GM19328 (cell line): ENCODE measurements around the gene PELI3.
"Not testable (repeated sequence)": the region's sequence is repeated elsewhere in the genome, so short reads cannot be mapped to it uniquely, and the experiment has no call there.

Experiments
- ATAC-seq: cut with Tn5 transposase; IDR thresholded peaks from one replicate; pipeline ENCODE4 v1.9.1; 2021; ENCODE audit warnings: mild to moderate bottlenecking, moderate library complexity; ENCODE audit not compliant: unreplicated experiment

The PELI3 gene, protein sequence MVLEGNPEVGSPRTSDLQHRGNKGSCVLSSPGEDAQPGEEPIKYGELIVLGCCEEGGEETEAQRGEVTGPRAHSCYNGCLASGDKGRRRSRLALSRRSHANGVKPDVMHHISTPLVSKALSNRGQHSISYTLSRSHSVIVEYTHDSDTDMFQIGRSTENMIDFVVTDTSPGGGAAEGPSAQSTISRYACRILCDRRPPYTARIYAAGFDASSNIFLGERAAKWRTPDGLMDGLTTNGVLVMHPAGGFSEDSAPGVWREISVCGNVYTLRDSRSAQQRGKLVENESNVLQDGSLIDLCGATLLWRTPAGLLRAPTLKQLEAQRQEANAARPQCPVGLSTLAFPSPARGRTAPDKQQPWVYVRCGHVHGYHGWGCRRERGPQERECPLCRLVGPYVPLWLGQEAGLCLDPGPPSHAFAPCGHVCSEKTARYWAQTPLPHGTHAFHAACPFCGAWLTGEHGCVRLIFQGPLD

GRCh38 chr11:66466225-66467033 is at the start of gene PELI3:
PELI3 (plus strand) TSS chr11:66466905; CDS start chr11:66468129, 1,224 bp downstream.
- ATAC-seq: peak; percentile 66

DNA sequence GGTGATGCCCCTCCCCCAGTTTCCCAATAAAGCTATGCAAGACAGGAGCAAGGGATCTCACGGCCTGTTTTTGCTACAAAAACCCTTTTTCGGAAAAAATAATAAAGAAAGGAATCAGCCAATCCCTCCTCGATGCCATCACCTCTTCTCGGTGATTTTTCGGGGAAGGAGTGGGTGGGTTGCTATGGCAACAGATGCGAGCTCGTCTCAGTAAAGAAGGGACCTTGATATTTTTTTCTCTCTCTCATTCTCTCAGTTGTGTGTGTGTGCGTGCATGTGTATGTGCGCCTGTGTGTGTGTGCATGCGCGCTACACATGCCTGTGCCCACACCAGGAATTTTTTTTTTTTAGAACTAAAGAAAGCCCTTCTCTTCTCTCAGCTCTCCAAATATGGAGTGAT is 49.7 kb upstream of the PELI3 start:
- ATAC-seq: no peak

DNA sequence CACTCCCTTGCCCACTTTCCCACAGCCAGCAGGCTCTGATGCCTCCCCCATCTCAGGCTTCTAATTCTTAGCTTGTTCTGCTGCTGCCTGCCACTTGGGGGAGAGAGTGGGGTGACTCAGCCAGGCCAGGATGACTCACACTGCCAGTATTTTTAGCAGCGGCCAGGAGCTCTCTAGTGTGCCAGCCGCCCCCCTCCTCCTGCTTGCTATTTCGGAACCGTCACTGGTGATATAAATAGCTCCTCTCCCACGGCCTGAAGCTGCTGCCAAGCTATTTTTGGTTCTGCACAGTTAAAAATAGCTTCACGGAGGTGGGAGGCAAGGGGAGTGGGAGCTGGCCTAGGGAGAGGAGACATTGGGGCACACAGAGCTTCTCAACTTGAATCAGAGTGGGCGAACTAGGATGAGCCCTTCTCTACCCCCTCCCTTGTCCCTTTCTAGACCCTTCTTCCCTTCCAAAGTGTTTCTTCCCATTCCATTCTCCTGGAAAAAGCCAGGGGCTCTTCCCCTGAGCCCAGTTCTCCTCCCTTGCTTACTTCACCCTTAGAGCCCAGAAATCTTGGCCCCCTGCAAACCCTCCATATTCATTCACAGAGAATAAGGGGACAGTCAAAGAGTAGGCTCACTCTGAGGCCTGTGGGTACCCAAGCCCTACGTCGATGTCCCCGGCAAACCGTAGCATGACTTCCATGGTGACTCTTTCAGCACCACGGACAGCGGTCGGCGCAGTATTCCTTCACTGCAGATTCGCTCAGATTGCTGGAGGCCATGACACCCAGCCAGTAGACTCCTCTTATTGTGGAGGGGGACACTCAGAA is 48.3 kb upstream of the PELI3 start:
- no peak for ATAC-seq

DNA sequence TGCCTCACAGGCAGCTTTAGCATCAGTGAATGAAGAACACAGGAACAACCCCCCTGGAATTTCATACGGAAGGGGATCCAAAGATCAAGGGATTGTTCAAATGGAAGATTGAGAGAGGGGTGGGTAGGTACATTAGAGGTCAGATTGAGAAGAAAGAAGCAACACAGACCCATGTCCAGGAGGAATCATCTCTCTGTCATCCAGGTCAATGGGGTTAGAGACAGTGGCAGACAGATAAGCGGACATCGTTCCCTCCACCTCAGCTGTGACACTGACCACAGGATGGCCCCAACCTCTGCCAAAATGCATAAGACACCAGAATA is 47.8 kb upstream of the PELI3 start:
- ATAC-seq: no peak

DNA sequence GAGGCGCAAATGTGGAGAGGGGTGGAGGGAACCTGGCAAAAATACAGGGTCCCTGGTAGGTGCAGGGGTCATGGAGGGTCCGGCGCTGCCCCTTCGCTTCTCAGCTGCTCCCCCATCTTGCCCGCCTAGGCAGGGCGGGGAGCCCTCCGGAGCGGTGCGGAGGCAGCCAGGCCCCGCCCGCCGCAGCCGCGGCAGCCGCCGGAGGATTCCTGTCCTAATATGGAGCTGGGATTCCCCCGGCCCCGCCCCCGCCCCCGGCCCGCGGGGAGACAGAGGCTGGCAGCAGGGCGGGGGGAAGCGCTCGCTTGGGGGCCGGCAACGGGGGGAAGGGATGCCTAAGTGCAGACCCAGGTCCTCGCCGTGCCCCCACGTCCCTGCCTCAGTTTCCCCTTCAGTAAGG is 46.9 kb upstream of the PELI3 start:
- no peak for ATAC-seq

GRCh38 chr11:66420671-66421476 is 45.8 kb upstream of the PELI3 start, which contains the start of gene NPAS4:
NPAS4 (plus strand) TSS chr11:66421035; CDS start chr11:66421180, 145 bp downstream.
- ATAC-seq: no peak

DNA sequence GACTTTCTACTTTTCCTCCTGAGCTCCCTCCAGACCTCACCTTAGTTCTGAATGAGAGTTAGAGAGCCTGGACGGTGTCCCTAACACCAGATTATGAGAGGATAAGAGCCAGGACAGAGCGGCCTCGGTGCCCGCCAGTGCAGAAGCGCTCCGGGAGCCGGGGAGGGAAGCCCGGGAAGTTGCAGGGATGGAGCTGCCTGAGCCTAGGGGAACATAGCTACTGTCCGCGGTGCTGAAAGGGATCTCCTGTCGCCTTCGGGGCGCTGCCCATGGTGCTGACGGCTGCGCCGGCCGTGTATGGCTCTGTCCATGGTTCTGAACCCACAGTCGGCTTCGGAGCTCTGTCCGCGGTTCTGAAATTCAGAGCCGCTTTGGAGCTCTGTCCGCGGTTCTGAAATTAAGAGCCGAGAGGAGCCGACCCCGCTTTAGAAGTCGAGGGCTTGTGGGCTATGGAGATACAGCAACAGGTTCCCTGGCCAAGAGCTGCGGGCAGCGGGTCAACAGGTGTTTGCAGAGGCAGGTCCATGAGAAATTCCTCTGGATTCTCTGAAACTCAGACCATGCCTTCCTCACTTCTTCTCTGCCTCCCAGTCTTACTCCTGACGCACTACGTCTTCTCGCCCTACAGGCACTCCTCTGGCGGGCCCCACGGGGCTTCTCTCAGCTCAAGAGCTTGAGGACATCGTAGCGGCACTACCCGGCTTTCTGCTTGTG is 45.1 kb upstream of the PELI3 start:
- no peak for ATAC-seq

DNA sequence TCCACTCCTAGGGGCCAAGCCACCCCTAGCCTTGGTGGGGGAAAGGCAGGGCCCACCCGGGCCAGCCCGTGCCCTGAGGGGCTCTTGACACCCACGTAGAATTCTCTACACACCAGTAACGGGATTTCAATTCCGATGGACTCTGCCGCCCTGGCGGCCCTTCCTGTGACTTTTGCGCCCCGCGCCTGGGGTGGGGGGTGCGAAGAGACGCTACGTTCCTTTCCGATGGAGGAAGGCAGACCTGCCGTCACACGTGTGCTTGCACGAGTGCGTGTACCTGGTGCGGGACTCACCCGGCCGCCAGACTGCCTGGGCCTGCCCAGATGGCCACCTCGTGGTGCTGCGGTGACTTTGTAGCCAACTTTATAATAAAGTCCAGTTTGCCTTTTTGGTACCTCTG is 40.4 kb upstream of the PELI3 start:
- no peak for ATAC-seq

DNA sequence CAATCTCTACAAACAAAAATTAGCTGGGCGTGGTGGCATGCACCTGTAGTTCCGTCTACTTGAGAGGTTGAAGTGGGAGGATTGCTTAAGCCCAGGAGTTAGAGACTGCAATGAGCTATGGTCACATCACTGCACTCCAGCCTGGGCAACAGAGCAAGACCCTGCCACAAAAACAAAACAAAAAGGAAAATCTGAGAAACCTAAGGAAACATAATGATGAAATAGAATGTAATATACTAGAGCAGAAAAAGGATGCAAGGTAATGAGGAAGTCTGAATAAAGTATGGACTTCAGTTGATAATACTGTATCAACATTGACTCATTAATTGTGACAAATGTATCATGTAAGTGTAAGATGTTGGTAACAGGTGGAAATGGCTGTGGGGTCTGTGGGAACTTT is 37.8 kb upstream of the PELI3 start:
- ATAC-seq: no peak

- no peak for ATAC-seq
Observed at GRCh38 chr11:66429983-66430602, 36.6 kb upstream of the PELI3 start.

DNA sequence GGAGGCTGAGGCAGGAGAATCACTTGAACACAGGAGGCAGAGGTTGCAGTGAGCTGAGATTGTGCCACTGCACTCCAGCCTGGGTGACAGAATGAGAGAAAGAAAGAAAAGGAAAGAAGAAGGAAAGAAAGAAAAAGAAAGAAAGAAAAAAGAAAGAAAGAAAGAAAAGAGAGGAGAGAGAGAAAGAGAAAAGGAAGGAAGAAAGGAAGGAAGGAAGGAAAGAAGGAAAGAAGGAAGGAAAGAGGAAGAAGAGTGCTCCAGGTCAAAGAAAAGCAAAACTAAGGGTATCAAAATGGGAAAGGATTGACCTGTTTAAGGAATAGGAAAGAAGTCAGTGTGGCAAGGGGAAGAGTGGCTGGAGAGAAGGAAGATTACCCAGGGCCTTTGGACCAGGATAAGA is 35.4 kb upstream of the PELI3 start:
- ATAC-seq: not testable (repeated sequence)

DNA sequence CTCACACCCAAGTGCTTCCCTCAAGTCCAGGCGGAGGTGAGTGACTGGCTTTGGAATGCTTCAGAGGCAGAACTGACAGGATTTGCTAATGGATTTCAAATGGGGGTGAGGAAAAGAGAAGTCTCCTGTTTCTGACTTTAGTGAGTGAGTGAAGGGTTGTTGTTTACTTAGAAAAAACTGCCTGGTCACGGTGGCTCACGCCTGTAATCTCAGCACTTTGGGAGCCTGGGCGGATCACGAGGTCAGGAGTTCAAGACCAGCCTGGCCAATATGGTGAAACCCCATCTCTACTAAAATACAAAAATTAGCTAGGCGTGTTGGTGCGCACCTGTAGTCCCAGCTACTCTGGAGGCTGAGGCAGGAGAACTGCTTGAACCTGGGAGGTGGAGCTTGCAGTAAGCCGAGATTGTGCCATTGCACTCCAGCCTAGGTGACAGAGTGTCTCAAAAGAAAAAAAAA is 34.8 kb upstream of the PELI3 start:
- ATAC-seq: not testable (repeated sequence)

GRCh38 chr11:66432597-66432996 is 34.1 kb upstream of the PELI3 start:
- no peak for ATAC-seq

DNA sequence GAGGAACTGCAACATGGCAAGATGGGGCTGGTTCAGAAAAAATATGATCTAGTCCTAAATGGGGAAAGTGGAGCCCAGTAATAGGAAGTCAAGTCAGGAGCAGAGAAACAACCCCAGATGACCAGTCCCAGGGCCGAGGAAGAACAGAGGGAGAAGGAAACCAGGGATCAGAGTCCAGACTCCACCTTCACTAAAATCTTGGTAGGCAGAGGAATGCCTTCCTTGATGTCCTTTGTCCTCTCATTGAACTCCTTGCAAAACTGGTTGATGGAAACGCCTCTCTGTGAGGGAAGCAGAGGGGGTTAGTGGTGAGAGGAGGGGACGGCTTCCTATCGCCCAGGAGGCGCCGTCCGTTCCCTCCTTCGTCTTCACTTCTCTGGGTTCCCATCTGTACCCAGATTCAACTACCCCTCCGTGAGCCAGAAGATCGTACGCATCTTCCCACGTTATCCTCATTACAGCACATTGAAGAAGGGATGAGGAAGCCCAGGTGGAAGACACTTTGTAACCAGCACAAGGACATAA is 28.7 kb upstream of the PELI3 start:
- no peak for ATAC-seq

- ATAC-seq: peak; percentile 88
Observed at GRCh38 chr11:66438504-66439466, 27.9 kb upstream of the PELI3 start, which contains the start of gene MRPL11. MRPL11 (minus strand) TSS chr11:66438848; CDS start chr11:66438754, 94 bp downstream.

DNA sequence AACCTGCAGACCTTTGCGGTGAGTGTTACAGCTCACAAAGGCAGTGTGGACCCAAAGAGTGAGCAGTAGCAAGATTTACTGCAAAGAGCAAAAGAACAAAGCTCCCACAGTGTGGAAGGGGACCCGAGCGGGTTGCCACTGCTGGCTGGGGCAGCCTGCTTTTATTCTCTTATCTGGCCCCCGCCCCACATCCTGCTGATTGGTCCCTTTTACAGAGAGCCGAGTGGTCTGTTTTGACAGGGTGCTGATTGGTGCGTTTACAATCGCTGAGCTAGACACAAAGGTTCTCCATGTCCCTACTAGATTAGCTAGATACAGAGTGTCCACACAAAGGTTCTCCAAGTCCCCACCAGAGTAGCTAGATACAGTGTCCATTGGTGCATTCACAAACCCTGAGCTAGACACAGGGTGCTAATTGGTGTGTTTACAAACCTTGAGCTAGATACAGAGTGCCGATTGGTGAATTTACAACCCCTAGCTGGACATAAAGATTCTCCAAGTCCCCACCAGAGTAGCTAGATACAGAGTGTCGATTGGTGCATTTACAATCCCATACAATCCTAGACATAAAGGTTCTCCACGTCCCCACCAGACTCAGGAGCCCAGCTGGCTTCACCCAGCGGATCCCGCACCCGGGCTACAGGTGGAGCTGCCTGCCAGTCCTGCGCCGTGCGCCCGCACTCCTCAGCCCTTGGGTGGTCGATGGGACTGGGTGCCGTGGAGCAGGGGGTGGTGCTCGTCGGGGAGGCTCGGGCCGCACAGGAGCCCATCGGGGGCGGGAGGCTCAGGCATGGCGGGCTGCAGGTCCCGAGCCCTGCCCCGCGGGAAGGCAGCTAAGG is 26.4 kb upstream of the PELI3 start:
- not testable (repeated sequence) for ATAC-seq

DNA sequence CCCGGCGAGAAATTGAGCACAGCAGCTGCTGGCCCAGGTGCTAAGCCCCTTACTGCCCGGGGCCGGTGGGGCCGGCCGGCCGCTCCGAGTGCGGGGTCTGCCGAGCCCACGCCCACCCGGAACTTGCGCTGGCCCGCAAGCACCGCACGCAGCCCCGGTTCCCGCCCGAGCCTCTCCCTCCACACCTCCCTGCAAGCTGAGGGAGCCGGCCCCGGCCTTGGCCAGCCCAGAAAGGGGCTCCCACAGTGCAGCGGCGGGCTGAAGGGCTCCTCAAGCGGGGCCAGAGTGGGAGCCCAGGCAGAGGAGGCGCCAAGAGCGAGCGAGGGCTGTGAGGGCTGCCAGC is 25.8 kb upstream of the PELI3 start:
- not testable (repeated sequence) for ATAC-seq
